Neuronal stem cell (in vitro differentiated cells): Measurements from ENCODE around the gene UPF1.
A peak's percentile ranks its signal among the peaks of the same experiment; 100 is the strongest.

Source experiments
- DNase-seq: peaks from one replicate; pipeline ENCODE4 v3.0.0-alpha.2; 2013; ENCODE audit warnings: low spot score
- H2AFZ ChIP-seq: one replicate; pipeline ENCODE4 v1.6.1; 2013; ENCODE audit warnings: mild to moderate bottlenecking, low read length, inconsistent platforms
- H2AK5ac ChIP-seq: 2 replicates; pipeline ENCODE4 v1.6.1; 2013; ENCODE audit warnings: low read depth, mild to moderate bottlenecking, inconsistent platforms, low read length, moderate library complexity, mixed read lengths
- H2BK120ac ChIP-seq: 2 replicates; pipeline ENCODE4 v1.6.1; 2013; ENCODE audit warnings: low read depth, mild to moderate bottlenecking, inconsistent platforms, low read length, moderate library complexity, mixed read lengths
- H2BK12ac ChIP-seq: one replicate; pipeline ENCODE4 v1.6.1; 2013; ENCODE audit warnings: low read length, inconsistent platforms
- H2BK15ac ChIP-seq: 2 replicates; pipeline ENCODE4 v1.6.1; 2013; ENCODE audit warnings: mild to moderate bottlenecking, low read length, inconsistent platforms, mixed read lengths
- H2BK5ac ChIP-seq: one replicate; pipeline ENCODE4 v1.6.1; 2013; ENCODE audit warnings: inconsistent platforms, mild to moderate bottlenecking, low read length, moderate library complexity
- H3K14ac ChIP-seq: one replicate; pipeline ENCODE4 v1.6.1; 2013; ENCODE audit warnings: low read length, inconsistent platforms
- H3K18ac ChIP-seq: 2 replicates; pipeline ENCODE4 v1.6.1; 2013; ENCODE audit warnings: low read length, inconsistent platforms
- H3K23ac ChIP-seq: 2 replicates; pipeline ENCODE4 v1.6.1; 2013; ENCODE audit warnings: low read depth, mild to moderate bottlenecking, mixed read lengths, low read length, inconsistent platforms; ENCODE audit not compliant: poor library complexity
- H3K27ac ChIP-seq: replicated peaks from 3 replicates; pipeline ENCODE4 v1.5.1; 2013; ENCODE audit warnings: low read length, inconsistent platforms
- H3K27me3 ChIP-seq, 3 experiments: 2 replicates each; pipeline ENCODE4 v1.6.1; 2013; ENCODE audit warnings: low read length in 3 of 3, mild to moderate bottlenecking in 2 of 3, inconsistent platforms in 1 of 3, low read depth in 1 of 3, mixed read lengths in 1 of 3, moderate library complexity in 1 of 3; ENCODE audit not compliant: control insufficient read depth in 3 of 3, insufficient read depth in 3 of 3
- H3K36me3 ChIP-seq, 2 donors: replicated peaks in 1 of 2; 2 replicates each; pipeline ENCODE4 v1.6.1; 2013; ENCODE audit warnings: low read length in 2 of 2; ENCODE audit not compliant: control insufficient read depth in 2 of 2, insufficient read depth in 2 of 2
- H3K4ac ChIP-seq: 2 replicates; pipeline ENCODE4 v1.6.1; 2013; ENCODE audit warnings: inconsistent platforms, mild to moderate bottlenecking, low read length, moderate library complexity
- H3K4me1 ChIP-seq, 2 donors: 1 replicate in 1 of 2; 2 replicates in 1 of 2; pipeline ENCODE4 v1.6.1; 2013; ENCODE audit warnings: low read length in 2 of 2, low read depth in 1 of 2; ENCODE audit not compliant: control insufficient read depth in 2 of 2, insufficient read depth in 1 of 2
- H3K4me2 ChIP-seq: one replicate; pipeline ENCODE4 v1.6.1; 2013; ENCODE audit warnings: mild to moderate bottlenecking, low read length, inconsistent platforms; ENCODE audit not compliant: insufficient read depth, poor library complexity, severe bottlenecking
- H3K4me3 ChIP-seq, 2 donors: 2 replicates each; pipeline ENCODE4 v1.5.1; 2013; ENCODE audit warnings: low read length in 2 of 2, mild to moderate bottlenecking in 2 of 2, inconsistent platforms in 1 of 2, moderate library complexity in 1 of 2
- H3K79me1 ChIP-seq: one replicate; pipeline ENCODE4 v1.6.1; 2013; ENCODE audit warnings: low read depth, mild to moderate bottlenecking, inconsistent platforms, low read length, moderate library complexity
- H3K9ac ChIP-seq: one replicate; pipeline ENCODE4 v1.6.1; 2013; ENCODE audit warnings: mild to moderate bottlenecking, low read depth, low read length, inconsistent platforms; ENCODE audit not compliant: poor library complexity
- H3K9me3 ChIP-seq, 2 donors: replicated peaks in 1 of 2; 2 replicates each; pipeline versions ENCODE3 to v1.6.1; 2013; ENCODE audit warnings: low read length in 2 of 2, mild to moderate bottlenecking in 2 of 2, inconsistent platforms in 1 of 2, low read depth in 1 of 2, mixed read lengths in 1 of 2, moderate library complexity in 1 of 2; ENCODE audit not compliant: control insufficient read depth in 2 of 2, insufficient read depth in 1 of 2
- H4K8ac ChIP-seq: one replicate; pipeline ENCODE4 v1.6.1; 2013; ENCODE audit warnings: low read depth, mild to moderate bottlenecking, inconsistent platforms, low read length, moderate library complexity
- H4K91ac ChIP-seq: one replicate; pipeline ENCODE4 v1.6.1; 2013; ENCODE audit warnings: low read length, low read depth, mild to moderate bottlenecking, inconsistent platforms; ENCODE audit not compliant: poor library complexity
- WGBS, 2 donors: extraction: QIAGEN DNeasy Blood & Tissue Kit; methylation state at CpG; one replicate each; pipeline ENCODE4 v1.1.7; 2013; ENCODE audit warnings: missing lambda C conversion rate in 2 of 2, mixed read lengths in 1 of 2; ENCODE audit not compliant: insufficient read length in 2 of 2, insufficient replicate concordance in 1 of 2; ENCODE audit errors: extremely low coverage in 2 of 2; 5-methylcytosine and 5-hydroxymethylcytosine counted together

Gene UPF1

GRCh38 chr19:18865973-18866799 is 34.4 kb downstream of the UPF1 start:
- H2BK5ac ChIP-seq, result no peak overlapping the region
- no peaks in the 10 kb centered on the region for H3K27me3 ChIP-seq
- H3K79me1 ChIP-seq, result peaks cover 4% of the 10 kb centered on the region
- no peaks in the 10 kb centered on the region for H3K9me3 ChIP-seq
- H3K23ac ChIP-seq, result peak overlapping the region; percentile 73
- no peak overlapping the region for H3K9ac ChIP-seq
- H3K4me3 ChIP-seq, result peak overlapping the region in 1 of 2 donors; percentile 24
- H3K4ac ChIP-seq, result no peak overlapping the region
- H2AK5ac ChIP-seq, result peak overlapping the region; percentile 94
- no peak overlapping the region for H3K14ac ChIP-seq
- WGBS, 2 donors, result no CpG with 5 or more reads among the region's 38 CpGs
- H2BK12ac ChIP-seq, result no peak overlapping the region
- H2BK120ac ChIP-seq, result no peak overlapping the region
- DNase-seq, result peak; percentile 59
- H3K18ac ChIP-seq, result no peak overlapping the region
- peaks cover 0 to 3% of the 10 kb centered on the region in 2 donors for H3K4me1 ChIP-seq
- H2BK15ac ChIP-seq, result no peak overlapping the region
- no peak overlapping the region for H2AFZ ChIP-seq
- H3K36me3 ChIP-seq, result peaks cover 45 to 74% of the 10 kb centered on the region in 2 donors
- H4K8ac ChIP-seq, result no peak overlapping the region
- H4K91ac ChIP-seq, result no peak overlapping the region
- no peak overlapping the region for H3K27ac ChIP-seq
- no peak overlapping the region for H3K4me2 ChIP-seq

DNA sequence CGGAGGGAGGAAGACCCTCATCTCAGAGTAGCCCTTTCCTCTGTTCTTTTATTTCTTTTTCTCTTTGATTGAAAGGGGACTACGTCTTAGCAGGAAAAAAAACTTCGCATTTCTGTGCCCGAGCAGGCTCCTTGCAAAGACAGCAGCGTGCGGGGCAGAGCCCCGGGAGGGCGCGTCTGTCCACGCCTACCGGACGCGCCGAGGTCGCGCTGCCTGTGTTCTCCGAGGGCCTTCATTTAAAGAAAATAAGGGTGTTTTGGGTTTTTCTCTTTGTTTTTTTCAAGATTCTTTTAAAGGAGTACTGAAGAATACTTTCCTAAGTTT is 35.0 kb downstream of the UPF1 start:
- Histone ChIP-seq H3K4me2 (no peak overlapping the region), H3K4ac (no peak overlapping the region), H2AFZ (no peak overlapping the region), H3K18ac (no peak overlapping the region), H4K8ac (no peak overlapping the region), H3K9ac (no peak overlapping the region), H3K4me3 (no peak overlapping the region), H4K91ac (no peak overlapping the region), H2BK15ac (no peak overlapping the region), H2AK5ac (no peak overlapping the region), H2BK12ac (no peak overlapping the region), H2BK120ac (no peak overlapping the region), H3K79me1 (peaks cover 4% of the 10 kb centered on the region), H3K4me1 (peaks cover 0 to 3% of the 10 kb centered on the region in 2 donors), H3K36me3 (peaks cover 41 to 72% of the 10 kb centered on the region in 2 donors), H2BK5ac (no peak overlapping the region), H3K27ac (no peak overlapping the region), H3K14ac (no peak overlapping the region), H3K23ac (no peak overlapping the region), H3K27me3 (no peaks in the 10 kb centered on the region), H3K9me3 (no peaks in the 10 kb centered on the region)
- no CpG with 5 or more reads among the region's 17 CpGs for WGBS, 2 donors
- DNase-seq, result no peak

- no peak overlapping the region for H3K4ac ChIP-seq
- H2BK120ac ChIP-seq, result no peak overlapping the region
- H2BK15ac ChIP-seq, result no peak overlapping the region
- no peaks in the 10 kb centered on the region for H3K9me3 ChIP-seq
- H2BK5ac ChIP-seq, result no peak overlapping the region
- H2AK5ac ChIP-seq, result peak overlapping the region; percentile 61
- peaks cover 0 to 3% of the 10 kb centered on the region in 2 donors for H3K4me1 ChIP-seq
- H3K14ac ChIP-seq, result no peak overlapping the region
- H3K9ac ChIP-seq, result no peak overlapping the region
- no peak overlapping the region for H3K4me2 ChIP-seq
- H3K27me3 ChIP-seq, result no peaks in the 10 kb centered on the region
- no peak overlapping the region for H4K91ac ChIP-seq
- H3K36me3 ChIP-seq, result peaks cover 37 to 71% of the 10 kb centered on the region in 2 donors
- H4K8ac ChIP-seq, result no peak overlapping the region
- H3K23ac ChIP-seq, result peak overlapping the region; percentile 85
- no CpG with 5 or more reads among the region's 23 CpGs for WGBS, 2 donors
- no peak overlapping the region for H2AFZ ChIP-seq
- no peak overlapping the region for H3K4me3 ChIP-seq
- no peak overlapping the region for H3K27ac ChIP-seq
- no peak overlapping the region for H3K18ac ChIP-seq
- DNase-seq, result no peak
- peaks cover 4% of the 10 kb centered on the region for H3K79me1 ChIP-seq
- peak overlapping the region; percentile 22 for H2BK12ac ChIP-seq
Measured at GRCh38 chr19:18867199-18867598, 35.4 kb downstream of the UPF1 start.

- DNase-seq, result no peak
- no peak overlapping the region for H3K4me2 ChIP-seq
- no peaks in the 10 kb centered on the region for H3K9me3 ChIP-seq
- H3K18ac ChIP-seq, result no peak overlapping the region
- no peak overlapping the region for H4K91ac ChIP-seq
- no CpG with 5 or more reads among the region's 23 CpGs for WGBS, 2 donors
- no peaks in the 10 kb centered on the region for H3K27me3 ChIP-seq
- H2AFZ ChIP-seq, result no peak overlapping the region
- no peak overlapping the region for H2BK15ac ChIP-seq
- H2BK5ac ChIP-seq, result no peak overlapping the region
- H3K27ac ChIP-seq, result no peak overlapping the region
- peaks cover 4% of the 10 kb centered on the region for H3K79me1 ChIP-seq
- H3K4ac ChIP-seq, result no peak overlapping the region
- no peak overlapping the region for H3K14ac ChIP-seq
- H3K9ac ChIP-seq, result peak overlapping the region; percentile 60
- peaks cover 0 to 3% of the 10 kb centered on the region in 2 donors for H3K4me1 ChIP-seq
- peaks cover 33 to 66% of the 10 kb centered on the region in 2 donors for H3K36me3 ChIP-seq
- no peak overlapping the region for H2AK5ac ChIP-seq
- no peak overlapping the region for H4K8ac ChIP-seq
- peak overlapping the region; percentile 85 for H3K23ac ChIP-seq
- no peak overlapping the region for H2BK12ac ChIP-seq
- H3K4me3 ChIP-seq, result no peak overlapping the region
- H2BK120ac ChIP-seq, result no peak overlapping the region
Measured at GRCh38 chr19:18867751-18868150, 36.0 kb downstream of the UPF1 start.
